GM19467 (cell line): ENCODE measurements around the gene ACYP2.
"Not testable (repeated sequence)": the region's sequence is repeated elsewhere in the genome, so short reads cannot be mapped to it uniquely, and the experiment has no call there.

ENCODE experiments used
- ATAC-seq: cut with Tn5 transposase; IDR thresholded peaks from one replicate; pipeline ENCODE4 v1.9.1; 2021; ENCODE audit warnings: mild to moderate bottlenecking, moderate library complexity; ENCODE audit not compliant: unreplicated experiment

The ACYP2 gene

DNA sequence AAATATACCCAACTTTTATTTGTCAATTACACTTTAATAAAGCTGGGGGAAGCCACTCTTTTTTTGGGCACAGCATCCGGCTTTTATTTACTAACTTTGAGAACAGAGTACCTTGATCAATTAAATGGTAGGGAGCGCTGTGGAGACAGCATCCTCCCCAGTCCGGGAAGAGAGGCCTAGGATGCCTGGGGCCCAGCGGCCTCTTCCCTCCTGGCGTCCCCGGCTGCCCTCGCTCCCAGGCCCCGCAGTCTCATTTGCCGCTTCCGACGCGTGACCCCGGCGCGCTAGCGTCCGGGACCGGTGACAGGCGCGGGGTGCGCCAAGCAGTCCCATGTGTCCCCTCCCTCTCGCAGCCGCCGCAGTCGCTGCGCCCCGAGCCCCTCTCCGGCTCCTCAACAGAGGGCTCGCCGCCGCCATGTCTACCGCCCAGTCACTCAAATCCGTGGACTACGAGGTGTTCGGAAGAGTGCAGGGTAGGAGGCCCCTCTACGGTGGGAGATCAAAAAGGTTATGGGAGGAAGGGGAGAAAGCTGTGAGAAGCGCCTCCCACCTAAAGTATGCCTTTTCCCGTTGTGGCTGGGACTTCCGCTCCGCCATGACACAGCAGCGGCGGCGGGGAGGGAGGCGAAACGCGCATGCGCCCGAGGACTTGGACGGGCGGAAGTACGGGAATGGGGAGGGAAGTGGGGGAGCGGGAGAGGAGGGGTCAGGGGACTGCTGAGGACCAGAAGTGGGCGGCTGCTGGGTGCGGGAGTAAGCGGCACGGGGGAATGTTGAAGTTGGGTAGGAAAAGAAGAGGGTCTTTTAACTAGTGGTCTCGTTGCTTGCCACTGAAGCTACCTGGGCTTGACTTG, at the start of gene ACYP2:
Gene ACYP2 (plus strand): TSS at position 332 of the 854 bp plus-strand sequence.
- peak; percentile 81 for ATAC-seq

DNA sequence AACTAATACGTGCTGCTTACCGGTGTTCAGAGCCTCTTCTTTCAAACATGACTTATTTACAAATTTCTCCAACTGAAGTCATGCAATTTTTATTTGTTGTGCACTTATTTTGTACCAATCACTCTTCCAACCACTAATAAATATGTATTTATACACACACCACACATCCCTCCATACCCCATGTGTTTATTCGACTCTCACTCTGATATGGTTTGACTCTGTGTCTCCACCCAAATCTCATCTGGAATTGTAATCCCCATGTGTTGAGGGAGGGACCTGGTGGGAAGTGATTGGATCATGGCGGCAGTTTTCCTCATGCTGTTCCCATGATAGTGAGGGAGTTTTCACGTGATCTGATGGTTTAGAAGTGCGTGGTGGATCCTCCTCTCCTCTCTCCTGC, 49.5 kb upstream of the ACYP2 start:
- ATAC-seq: no peak

DNA sequence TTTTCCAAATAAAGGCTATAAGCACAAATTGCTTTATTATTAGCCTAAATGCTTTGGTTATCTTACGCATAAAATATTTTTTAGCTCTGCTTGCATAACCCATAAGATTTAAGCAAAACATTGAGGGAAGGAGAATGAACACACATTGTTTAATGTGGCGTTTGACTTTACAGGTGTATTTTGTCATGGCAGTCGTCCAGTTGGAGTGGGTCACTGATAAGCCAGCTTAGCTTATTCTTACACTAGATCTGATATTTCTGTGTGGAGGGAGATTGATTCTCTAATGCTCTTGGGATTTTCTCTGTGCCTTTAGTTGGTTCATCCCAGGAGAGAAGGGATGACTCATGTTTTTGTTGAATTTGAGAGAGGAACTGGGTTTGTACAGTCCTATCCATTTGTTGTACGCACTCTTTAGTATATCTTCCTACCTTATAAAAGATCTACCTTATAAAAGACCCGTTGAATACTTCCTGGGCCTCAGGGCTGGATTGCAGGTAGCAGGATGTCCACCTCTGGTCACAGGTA, 47.5 kb upstream of the ACYP2 start:
- ATAC-seq: no peak

DNA sequence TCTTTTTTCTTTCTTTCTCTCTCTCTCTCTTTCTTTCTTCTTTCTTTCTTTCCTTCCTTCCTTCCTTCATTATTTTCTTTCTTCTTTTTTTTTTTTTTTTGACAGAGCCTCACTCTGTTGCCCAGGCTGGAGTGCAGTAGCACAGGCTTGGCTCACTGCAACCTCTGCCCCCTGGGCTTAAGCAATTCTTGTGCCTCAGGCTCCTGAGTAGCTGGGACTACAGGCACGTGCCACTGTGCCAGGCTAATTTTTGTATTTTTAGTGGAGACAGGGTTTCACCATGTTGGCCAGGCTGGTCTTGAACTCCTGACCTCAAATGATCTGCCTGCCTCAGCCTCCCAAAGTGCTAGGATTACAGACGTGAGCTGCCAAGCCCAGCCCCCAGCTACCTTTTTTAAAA, 42.9 kb upstream of the ACYP2 start:
- not testable (repeated sequence) for ATAC-seq

DNA sequence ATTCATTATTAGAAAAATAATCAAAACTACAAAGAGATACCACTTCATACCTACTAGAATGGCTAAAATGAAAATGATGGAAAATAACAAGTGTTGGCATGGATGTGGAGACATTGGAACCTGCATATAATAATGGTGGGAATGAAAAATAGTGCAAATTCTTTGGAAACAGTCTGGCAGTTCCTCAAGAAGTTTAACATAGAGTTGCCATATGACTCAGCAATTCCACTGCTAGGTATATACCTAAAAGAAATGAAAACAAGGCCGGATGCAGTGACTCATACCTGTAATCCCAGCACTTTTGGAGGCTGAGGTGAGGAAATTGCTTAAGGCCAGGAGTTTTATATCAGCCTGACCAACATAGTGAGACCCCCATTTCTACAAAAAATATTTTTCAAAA, 41.6 kb upstream of the ACYP2 start:
- no peak for ATAC-seq

DNA sequence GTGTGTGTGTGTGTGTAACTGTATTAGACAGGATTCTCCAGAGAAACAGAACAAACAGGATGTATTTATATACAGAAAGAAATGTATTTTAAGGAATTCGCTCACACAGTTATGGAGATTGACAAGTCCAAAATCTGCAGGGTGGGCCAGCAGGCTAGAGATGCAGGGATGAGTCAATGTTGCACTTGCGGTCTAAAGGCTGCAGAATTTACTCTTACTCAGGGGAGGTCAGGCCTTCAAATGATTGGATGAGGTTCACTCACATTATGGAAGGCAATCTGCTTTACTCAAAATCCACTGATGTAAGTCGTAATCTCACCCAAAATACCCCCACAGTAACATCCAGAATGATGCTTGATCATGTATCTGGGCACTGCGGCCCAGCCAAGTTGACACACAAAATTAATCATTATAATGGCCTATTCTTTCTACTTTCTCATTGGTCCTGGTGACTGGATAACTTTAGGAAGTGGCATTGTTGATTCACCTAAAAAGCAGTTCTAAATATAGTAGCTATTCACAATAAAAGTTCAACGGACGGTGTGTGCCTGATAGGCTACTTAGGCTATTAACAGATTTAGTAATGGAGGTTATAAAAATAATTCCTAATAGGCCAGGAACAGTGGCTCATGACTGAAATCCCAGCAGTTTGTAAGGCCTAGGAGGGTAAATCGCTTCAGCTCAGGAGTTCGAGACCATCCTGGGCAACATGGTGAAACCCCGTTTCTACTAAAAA, 40.6 kb upstream of the ACYP2 start:
- no peak for ATAC-seq

DNA sequence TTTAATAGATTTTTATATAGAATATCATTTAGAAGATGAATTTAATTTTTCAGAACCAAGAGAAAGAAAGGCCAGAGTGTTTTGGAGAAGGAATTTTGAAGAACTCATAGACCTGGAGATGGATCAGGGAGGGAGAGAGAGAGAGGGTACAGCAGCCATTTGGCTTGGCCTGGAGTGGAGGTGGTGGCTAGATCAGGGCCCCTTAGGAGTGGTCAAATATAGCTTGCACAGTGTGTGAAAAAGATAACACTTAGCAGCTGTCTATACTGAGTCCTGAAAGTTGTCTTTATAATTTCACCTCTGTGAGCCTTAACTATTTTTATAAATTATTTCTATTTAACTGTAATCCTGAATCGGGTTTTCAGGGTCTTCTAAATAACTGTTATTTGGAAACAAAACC, 38.8 kb upstream of the ACYP2 start:
- ATAC-seq: no peak

DNA sequence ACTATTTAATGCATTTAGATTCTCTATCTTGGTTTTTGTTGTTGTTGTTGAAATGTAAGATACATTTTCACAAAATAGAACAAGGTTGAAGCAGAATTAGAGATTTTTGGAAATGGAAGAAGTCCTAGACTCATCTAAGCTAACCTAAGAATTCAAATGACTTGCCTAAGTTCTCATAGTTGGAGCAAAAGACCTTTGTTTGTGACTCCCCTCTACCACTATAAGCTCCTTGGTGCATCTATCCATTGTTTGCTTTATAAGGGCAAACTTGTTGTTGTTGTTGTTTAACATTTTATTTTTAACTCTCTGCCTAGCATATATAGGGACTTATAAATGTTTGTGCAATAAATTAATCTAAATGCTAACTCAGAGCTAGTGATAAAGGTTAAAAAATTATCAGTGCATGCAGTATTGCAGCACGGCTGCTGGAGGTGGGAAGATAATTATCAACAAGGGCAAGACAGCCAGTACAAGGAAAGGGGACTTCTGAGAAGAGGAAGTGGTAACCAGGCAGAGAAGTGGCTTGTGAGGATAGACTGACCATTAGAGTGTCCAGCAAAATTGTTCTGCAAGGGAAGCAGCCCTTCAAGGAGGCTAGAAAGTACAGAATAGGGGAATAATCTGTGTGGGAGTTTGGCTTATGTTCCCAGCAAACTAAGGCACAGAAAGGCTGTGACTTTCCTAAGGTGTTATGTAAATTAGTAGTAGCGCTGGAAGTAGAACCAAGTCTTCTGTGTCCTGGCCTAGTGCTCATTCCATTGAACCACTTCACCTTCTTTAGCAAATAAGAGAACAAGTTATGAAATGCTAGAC, 38.1 kb upstream of the ACYP2 start:
- no peak for ATAC-seq

DNA sequence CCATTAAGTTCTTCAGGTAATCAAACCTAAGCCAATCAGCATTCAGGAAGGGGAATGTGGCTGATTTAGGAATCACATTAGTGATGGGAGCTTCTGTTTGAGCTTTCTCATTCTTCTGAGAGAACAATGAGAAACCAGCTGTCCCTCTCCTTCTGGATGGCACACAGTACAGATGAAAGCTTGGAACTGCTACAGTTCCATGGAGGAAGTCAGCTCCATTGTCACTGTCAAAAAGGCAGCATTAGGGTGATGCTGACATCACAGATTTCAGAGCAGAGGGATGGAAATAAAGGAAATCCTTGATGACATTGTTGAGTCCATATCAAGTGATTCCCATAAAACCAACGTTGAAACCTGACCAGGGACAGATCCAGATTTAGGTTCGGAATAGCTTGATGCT, 36.1 kb upstream of the ACYP2 start:
- no peak for ATAC-seq

DNA sequence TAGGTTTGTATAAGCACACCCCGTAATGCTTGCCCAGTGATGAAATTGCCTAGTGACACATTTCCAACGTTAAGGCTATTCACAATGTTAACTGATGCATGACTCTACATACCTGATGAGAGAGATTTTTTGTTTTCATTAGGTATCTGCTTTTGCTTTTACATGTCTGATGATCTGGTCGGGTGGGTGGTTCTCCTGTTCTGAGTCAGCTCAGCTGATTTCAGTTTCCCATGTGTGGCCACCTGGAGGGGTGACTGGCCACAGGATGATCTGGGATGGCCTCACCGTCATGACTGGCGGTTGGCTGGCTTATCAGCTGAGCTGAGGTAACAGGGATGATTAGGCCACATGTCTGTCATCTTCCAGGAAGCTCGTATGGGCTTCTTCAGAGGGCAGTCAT, 33.8 kb upstream of the ACYP2 start:
- ATAC-seq: peak; percentile 92

DNA sequence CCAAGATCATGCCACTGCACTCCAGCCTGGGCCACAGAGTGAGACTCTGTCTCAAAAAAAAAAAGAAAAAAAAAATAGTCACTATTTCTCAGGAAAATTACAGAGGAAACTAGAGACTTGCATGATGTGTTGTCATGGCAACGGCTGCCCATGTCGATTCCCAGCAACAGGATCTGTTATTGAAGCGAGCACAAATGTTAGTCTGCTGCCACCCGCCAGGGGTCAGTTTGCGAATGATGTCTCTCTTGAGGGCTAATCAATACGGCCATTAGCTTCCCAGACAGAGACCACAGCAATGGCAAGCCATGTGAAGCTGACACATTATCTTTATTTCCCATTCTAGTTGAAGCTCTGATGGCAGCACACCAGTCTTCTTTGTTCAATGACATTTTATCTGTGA, 32.4 kb upstream of the ACYP2 start:
- ATAC-seq: no peak

DNA sequence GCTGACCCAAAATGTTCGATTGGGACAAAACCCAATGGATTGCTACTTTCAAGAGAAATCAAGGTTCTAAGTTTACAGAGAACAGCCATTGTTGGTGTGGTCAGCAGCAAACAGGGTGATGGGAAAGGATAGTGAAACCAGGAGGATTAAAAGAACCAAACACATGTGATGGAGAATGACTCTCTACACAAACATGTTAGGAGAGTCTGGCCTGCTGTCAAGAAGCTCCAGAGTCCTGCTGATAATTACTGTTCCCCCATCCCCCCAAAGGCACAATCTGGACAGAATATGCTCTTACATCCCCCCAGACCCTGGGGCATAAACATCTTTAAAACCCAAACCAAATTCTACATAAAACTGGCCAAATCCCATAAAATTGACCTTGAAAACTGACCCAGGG, 32.0 kb upstream of the ACYP2 start:
- no peak for ATAC-seq

DNA sequence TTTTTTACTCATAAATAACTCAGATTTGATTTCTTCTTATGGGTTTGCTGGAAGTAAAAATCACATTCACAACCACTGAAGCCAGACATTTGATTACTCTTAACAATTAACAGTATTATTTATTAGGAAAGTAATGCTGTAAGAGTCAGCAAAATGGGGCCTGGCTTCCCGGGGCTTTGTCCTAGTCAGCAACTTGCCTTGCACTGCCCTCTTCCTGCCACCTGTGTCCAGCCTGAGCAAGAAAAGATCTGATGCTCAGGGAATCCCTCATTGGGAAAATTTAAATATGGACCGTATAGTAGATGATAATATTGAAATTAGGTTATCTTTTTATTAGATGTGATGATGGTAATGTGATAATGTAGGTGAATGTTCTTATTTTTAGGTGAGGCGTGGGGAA, 30.8 kb upstream of the ACYP2 start:
- ATAC-seq: no peak

DNA sequence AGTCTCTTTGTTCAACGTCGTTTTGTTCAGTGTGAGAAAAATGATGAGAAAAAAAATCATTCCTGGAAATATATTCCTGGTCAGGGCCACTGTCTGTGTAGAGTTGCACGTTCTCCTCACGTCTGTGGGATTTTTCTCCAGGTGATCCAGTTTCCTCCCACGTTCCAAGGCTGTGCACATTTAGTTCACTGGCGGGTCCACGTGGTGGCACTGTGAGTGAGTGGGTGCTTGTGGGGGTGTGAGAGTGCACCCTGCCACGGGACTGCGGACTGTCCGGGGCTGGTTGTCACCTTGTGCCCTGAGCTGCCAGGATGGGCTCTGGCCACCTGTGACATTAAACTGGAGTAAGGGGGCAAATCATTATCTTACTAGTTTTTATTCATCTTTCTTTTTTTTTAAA, 30.3 kb upstream of the ACYP2 start:
- no peak for ATAC-seq

DNA sequence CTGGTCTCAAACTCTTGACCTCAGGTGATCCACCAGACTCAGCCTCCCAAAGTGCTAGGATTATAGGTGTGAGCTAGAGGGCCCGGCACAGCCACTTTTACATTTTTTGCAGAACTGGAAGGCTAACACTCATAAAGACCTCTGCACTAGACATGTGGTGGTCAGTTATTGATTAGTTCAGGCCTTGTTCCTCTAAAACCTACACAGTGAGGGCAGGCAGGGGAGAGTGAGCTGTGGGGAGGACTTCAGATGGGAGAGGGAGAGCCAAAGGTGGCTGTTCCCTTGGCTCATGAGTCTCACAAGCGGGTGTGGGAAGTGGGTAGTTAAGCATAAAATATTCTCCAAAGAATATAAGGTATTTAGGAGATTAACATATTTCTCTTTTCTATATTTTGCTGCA, 29.3 kb upstream of the ACYP2 start:
- ATAC-seq: no peak

DNA sequence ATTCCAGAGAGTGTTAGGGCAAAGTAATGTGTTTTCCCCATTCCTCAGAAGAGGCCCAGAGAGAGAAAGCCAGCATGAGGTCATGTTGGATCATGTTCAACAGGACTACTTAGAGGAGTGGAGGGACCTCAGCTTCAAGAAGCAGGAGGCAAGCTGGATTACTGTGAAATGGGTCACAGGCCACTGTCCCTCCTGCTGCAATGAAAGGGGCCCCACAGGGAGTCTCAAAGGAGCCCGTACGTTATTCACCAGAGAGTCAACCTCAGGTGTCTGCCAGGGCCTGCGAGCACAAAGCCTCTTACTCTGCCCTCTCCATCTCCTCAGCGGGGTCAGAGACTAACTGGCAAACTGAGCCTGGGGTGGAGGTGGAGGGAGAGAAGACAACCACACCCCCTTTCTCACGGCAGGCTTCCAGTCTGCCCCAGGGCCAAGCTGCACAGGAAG, 27.2 kb upstream of the ACYP2 start:
- no peak for ATAC-seq

DNA sequence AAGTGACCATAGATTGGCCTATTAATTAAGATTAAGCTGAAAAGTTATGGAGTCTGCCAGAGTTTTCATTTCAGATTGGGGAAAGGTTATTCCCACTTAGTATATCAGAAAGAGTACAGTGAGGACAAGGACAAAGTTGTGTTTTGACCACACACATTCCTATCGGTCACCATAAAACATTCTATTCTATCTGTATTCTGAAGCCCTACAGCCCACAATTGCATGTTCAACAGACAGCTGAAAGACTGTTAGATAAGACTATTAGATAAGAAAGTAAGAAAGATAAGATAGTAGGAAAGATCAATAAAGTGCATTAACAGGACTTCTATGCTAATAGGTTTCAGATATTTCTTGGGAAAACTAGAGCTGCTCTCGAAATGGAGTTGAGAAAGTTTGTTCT, 26.7 kb upstream of the ACYP2 start:
- no peak for ATAC-seq

DNA sequence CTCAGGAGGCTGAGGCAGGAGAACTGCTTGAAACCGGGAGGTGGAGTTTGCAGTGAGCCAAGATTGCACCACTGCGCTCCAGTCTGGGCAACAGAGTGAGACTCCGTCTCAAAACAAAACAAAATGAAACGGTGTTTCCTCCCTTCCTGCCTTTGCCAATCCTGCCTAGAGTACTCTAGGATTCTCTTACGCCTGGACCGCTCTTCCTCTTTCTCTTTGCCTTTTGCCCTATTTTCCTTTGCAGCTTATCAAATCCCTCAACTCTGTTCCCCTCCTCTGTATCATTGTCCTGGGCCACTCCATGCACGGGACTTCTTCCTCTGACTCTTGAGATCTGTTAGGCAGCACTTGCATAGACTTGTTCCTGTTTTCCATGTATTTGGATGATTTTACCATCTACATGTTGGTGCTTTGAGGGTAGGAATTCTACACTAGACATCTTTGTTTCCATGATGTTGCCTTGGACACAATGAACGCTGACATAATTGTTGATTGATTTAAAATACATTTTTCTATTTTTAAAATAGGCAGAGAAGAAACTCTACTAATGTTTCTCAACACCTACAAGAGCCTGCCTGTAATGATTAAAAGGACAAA, 24.8 kb upstream of the ACYP2 start:
- ATAC-seq: no peak

DNA sequence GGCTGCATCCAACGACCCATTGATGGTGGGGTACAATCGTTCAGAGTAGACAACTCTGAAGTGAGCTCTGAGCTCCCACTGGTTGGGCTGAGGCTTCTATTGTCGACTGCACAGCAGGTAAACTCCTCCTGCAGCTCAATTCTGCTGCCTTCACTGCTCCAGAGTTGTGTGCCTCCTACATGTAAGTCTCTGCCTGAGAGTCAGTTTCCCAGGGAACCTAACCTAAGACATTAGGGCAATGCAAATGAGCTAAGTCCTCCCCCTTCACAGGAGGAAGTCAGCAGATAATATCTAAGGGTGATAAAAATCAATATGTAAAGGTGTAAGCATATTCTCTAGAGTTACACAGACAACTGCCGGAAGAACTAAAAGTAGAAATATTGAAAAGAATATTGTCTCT, 22.5 kb upstream of the ACYP2 start:
- ATAC-seq: peak; percentile 48

DNA sequence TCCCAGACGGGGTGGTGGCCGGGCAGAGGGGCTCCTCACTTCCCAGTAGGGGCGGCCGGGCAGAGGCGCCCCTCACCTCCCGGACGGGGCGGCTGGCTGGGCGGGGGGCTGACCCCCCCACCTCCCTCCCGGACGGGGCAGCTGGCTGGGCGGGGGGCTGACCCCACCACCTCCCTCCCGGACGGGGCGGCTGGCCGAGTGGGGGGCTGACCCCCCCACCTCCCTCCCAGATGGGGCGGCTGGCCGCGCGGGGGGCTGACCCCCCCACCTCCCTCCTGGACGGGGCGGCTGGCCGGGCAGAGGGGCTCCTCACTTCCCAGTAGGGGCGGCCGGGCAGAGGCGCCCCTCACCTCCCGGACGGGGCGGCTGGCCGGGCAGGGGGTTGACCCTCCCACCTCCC, 20.0 kb upstream of the ACYP2 start:
- ATAC-seq: not testable (repeated sequence)

DNA sequence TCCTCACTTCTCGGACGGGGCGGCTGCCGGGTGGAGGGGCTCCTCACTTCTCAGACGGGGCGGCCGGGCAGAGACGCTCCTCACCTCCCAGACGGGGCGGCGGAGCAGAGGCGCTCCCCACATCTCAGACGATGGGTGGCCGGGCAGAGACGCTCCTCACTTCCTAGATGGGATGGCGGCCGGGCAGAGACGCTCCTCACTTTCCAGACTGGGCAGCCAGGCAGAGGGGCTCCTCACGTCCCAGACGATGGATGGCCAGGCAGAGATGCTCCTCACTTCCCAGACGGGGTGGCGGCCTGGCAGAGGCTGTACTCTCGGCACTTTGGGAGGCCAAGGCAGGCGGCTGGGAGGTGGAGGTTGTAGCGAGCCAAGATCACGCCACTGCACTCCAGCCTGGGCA, 19.3 kb upstream of the ACYP2 start:
- not testable (repeated sequence) for ATAC-seq
